CD4-positive, alpha-beta T cell treated with Interleukin-21 for 1 hour (primary cell): Measurements from ENCODE around the gene KCTD1.

Experiments used
- DNase-seq: peaks from one replicate; pipeline ENCODE4 v3.0.0-alpha.2; 2020

The KCTD1 gene

GRCh38 chr18:26549263-26550094 is 1.1 kb upstream of the KCTD1 start:
- no peak for DNase-seq

GRCh38 chr18:26547646-26548414 is 523 bp downstream of the KCTD1 start:
- peak; percentile 55 for DNase-seq

- DNase-seq = no peak
Measured at GRCh38 chr18:26546875-26547645, 1.3 kb downstream of the KCTD1 start.

GRCh38 chr18:26546170-26546874 is 2.0 kb downstream of the KCTD1 start:
- no peak for DNase-seq

- no peak for DNase-seq
Measured at GRCh38 chr18:26545335-26546123, 2.8 kb downstream of the KCTD1 start.

GRCh38 chr18:26544451-26544850 is 3.9 kb downstream of the KCTD1 start:
- DNase-seq = no peak

- no peak for DNase-seq
Measured at GRCh38 chr18:26543373-26543772, 5.0 kb downstream of the KCTD1 start.

- no peak for DNase-seq
Measured at GRCh38 chr18:26540043-26540628, 8.2 kb downstream of the KCTD1 start.

GRCh38 chr18:26538524-26538923 is 9.8 kb downstream of the KCTD1 start:
- DNase-seq = no peak

- no peak for DNase-seq
Measured at GRCh38 chr18:26536664-26537063, 11.7 kb downstream of the KCTD1 start.

- no peak for DNase-seq
Measured at GRCh38 chr18:26536032-26536431, 12.3 kb downstream of the KCTD1 start.

- DNase-seq = no peak
Measured at GRCh38 chr18:26535630-26536029, 12.7 kb downstream of the KCTD1 start.

GRCh38 chr18:26532367-26533340 is 15.7 kb downstream of the KCTD1 start:
- DNase-seq = no peak

GRCh38 chr18:26531605-26532298 is 16.6 kb downstream of the KCTD1 start:
- DNase-seq = no peak

GRCh38 chr18:26526966-26527234 is 21.5 kb downstream of the KCTD1 start:
- no peak for DNase-seq

- no peak for DNase-seq
Measured at GRCh38 chr18:26526128-26526965, 22.0 kb downstream of the KCTD1 start.

- DNase-seq = no peak
Measured at GRCh38 chr18:26524504-26525351, 23.6 kb downstream of the KCTD1 start.

- no peak for DNase-seq
Measured at GRCh38 chr18:26524002-26524401, 24.4 kb downstream of the KCTD1 start.
